Germinal center (tissue), 1 donor: ENCODE measurements around the gene GNLY.
A peak's percentile ranks its signal among the peaks of the same experiment; 100 is the strongest.

Source experiments
- DNase-seq: peaks from one replicate; pipeline ENCODE4 v3.0.0; 2012; ENCODE audit warnings: mixed read lengths, low spot score

Gene GNLY

DNA sequence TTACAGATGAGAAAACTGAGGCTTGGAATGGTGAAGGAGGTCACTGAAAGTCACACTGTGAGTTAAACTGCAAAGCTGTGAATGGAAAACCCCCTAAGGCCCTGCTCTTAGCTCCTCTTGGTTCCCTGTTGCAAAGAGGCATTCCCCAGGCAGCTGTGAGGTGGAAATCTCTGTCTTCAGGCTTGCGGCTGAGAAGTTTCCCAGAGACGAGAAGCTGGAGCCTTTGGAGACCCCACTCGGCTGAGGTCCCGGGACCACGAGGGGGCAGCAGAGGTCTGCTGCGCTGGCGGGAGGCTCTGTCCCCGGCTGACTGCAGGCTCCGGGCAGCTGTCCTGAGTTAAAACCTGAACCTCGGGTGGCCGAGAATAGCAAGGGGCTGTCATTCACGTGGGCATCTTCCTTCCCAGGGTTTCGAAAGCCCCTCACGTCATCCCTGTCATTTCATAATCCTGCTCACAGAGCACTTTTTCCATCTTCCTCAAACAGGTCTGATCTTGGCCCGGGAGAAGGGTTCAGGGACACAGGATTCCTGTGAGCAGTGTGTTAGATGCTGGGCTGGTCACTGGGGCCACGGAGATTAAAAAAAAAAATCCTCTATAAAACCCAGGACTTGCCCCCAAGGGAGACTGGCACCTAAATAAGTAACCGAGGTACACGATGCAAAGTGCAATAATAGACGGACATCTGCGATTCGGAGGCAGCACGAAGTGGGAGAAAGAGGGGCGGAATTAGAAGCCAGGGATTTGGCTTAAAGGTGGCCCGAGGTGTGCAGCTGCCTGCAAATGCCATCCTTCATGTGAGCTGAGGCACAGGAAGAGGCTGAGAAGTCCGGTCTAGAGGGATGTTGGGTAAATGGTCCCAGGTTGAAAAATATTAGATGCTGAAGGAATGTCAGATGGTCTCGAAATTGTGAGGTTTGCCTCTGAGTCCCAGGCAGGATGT, 35.0 kb downstream of the GNLY start:
- peak; percentile 82 for DNase-seq

DNA sequence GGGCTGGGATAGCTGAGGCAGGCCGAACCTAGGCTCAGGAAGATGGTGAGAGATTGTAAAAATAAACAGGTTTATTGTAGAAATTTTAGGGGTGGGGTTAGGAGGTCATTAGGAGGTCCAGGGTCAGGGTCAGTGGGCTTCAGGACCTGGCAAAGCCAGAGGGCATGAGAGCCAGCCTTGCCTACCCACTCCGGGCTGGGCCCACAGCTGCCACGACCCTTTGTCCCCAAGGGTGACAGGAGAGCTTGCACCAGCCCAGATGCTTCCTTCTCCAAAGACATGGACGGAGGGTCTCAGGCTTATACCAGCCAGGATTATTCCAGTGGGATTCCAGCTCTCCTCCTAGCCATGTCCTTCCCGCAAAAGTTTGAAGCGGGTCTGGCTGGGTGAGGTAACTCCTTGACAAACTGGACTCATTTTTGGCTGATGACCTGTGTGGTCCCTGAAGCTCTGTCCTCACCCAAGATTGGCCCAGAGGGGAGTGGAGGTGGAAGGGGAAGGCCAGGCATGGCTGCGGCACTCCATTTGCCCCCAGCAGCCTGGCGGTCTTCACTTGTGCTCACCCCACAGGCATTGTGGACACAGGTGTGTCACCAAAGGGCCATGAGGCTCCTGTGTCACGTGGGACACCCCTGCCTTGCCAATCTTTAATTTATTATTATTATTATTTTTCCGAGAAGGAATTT, 35.8 kb downstream of the GNLY start:
- no peak for DNase-seq

DNA sequence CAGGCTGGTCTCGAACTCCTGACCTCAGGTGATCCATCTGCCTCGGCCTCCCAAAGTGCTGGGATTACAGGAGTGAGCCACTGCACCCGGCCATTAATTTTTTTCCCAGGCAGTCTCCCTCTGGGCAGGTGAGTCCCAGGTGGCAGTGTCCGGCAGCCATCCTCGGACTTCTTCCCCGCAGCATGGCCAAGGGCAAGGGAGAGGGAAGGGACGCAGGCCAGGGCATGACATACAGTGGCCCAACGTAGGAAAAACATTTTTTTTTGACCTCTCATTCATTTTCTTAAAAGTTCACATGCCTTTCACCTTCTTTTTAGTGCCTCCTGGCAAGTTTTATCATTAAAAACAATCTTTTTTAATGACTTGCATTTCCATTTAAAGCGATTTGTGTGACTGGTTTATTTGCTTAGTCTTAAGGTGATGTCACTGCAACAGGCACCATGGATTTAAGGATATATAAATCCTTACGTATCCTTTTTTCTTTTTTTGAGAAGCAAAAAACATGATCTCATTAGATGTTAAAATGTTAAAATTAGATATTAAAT, 36.6 kb downstream of the GNLY start:
- no peak for DNase-seq

DNA sequence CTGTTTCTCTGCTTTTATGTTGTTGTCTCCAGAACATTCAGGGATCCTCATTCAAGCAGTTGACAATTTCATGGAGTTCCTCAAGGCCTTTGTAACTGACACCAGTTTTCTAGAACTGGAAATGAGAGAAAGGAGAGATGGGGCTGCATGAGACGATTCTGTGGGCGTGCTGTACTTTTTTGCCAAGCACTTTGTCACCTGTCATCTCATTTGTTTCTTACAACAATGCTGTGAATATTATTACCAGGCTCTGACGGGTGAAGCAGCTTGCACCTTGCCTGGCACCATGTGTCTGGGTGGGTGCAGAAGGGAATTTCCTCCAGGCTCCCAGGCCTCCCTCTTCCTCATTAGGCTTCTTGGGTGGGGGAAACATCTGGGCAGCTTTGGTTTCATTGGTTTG, 37.4 kb downstream of the GNLY start:
- DNase-seq: no peak

DNA sequence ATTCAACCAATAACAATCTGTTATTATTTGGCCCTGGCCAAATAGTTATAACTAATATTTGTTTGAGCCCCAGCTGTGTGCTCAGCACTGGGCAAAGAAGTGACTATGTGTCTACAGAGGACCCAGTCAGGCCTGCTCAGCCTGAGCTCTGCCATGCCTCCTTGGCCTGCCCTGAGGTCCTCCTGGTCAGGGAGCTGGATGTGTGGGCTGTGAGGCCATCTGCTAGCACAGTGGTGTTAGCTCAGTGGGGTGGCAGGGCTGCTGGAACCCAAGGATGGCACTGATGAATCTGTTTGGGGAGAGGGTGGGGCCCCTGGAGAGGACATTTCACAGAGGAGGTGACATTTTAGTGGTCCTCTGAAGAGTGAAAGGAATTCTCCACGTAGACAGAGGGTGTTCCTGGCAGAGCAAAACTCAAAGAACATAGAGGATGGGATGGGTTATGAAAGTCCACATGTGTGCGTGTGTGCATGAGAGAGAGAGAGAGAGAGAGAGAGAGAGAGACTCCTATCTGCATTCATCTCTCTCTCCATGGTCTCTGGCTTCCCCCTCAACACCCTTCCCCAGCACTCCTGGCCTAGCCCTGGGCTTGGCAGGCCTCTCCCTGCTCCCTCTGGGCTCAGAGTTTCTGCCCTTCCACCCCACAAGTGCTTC, 38.4 kb downstream of the GNLY start:
- no peak for DNase-seq

DNA sequence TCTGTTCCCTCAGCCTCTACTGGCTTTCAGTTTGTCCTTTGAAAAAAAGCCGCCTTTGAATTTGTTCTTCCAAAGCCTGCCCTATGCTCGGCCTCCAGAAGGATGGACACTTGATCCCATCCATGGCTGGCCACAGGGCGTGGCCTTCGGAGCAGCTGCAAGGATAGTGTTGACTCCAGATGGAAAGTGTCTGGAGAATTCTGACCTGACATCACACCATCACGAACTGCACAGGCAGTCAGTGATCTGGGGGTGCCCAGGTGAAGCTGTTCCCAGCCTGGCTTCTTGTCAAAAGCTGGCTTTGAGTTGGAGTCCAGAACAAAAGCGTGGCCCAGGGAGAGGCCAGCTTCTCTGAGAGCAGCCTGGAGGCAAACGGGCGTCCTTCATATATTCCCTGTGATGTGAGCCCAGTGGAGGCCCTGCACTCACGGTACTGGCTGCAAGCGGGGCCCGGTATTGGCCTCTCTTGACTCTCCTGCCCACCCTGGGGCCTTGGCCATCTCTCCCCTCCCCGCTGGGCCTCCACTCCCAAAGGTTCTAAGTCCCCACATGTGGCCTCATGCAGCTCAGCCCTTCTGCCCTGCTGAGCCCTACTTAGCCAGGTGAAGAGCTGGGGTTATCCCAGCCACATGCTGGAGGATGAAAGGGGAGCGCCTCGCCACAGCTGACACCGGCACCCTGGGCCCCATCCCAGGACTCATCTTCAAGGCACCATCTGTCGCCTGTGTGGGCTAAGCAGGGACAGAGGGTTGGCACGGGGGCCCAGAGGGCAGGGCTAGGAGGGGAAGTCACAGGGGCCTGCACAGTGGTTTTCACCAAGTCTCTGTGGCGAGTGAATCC, 39.2 kb downstream of the GNLY start:
- DNase-seq: no peak

DNA sequence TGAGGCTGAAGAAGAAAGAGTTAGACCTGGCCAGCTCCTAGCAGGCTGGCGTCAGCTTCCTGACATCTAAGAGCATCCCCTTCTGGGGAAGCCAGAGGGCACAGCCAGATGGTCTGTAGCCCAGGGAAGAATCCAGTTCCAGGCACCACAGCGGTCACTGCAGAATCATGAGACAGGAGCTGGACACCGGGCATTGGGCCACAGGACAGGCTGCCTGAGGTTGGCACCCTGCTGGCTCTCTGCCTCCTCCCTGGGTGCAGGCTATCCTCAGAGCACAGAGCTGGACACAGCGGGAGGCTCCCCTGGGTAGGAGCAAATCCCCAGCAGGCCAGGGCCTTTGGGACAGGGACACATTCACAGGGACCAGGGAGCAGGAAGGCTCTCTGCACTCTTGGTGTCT, 39.9 kb downstream of the GNLY start:
- no peak for DNase-seq

DNA sequence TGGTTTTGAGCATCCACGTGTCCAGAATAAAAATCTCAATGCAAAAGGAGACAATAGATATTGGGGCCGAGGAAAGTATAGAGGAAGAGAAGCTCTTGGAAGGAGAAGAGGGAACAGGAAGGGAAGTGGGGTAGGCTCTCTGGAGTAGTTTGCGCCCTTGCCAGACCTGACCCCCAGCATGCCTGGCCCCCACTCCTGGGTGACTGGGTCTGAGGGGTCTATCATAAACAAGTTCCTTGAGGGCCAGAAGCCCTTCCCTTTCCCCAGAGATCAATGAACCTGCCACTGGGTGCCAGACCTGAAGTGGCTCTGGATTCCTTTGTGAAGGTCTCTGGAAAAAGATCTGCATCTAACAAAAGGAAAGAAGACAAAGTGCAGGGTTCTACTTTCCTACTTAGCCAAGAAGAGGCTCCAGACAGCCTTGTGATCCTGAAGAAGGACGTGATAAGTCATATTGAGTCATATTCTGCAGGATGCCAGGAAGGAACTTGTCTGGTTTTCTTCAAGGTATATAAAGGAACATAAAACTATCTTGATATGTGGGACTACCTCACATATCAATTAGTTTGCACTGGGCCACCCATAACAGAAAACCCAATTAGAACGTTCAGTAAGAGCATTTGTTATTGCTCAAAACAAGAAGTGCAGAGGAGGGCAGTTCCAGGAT, 40.9 kb downstream of the GNLY start:
- DNase-seq: no peak

DNA sequence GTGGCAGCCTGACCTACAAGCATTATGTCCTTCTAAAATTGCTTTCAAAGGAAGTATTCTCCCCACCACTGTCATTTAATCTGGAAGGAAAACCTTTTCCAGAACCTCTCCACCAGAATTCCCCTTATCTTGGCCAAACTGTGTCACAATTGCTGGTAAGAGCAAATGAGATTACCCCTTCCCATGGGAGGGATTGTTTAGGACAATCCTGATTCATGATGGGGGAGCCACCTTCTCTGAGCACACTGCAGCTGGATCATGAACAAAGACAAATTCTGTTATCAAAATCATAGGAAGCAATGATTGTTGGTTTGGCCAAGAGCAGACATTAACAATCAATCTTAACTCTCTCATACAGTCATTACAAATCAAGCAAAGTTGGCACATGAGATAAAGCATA, 41.5 kb downstream of the GNLY start:
- DNase-seq: no peak

DNA sequence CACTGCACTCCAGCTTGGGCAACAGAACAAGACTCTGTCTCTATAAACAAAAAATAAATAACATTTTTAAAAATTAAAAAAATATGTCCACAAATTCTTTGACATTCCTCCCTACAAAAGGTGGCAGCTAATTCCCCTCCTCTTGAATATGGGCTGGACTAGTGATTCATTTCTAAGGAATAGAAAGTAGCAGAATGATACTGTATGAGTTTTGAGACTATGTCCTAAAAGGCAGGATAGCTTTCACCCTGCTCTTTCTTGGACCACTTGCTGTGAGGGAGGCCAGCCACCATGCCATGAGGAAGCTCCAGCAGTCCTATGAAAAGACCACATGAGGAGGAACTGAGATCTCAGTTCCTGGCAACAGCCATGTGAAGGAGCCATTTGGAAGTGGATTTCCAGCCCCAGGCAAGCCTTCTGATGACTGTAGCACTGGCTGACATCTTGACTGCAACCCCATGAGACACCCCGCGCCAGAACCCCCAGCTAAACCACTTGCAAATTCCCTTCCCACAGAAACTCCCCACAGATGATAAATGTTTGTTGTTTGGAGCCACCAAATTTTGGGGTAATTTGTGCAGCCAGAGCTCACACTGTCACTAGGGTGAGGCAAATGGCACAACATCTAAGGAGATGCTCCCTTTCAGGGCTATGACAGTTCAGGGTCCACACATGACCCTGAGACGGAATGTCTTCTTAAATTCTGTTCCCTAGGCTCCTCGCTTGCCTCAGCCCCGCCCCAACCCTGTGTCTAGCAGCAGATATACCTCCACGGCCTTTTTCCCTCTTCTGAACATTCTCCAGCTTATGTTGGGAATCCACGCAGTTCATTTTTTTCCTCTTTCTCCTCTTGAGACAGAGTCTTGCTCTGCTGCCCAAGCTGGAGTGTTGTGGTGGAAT, 42.5 kb downstream of the GNLY start:
- no peak for DNase-seq

DNA sequence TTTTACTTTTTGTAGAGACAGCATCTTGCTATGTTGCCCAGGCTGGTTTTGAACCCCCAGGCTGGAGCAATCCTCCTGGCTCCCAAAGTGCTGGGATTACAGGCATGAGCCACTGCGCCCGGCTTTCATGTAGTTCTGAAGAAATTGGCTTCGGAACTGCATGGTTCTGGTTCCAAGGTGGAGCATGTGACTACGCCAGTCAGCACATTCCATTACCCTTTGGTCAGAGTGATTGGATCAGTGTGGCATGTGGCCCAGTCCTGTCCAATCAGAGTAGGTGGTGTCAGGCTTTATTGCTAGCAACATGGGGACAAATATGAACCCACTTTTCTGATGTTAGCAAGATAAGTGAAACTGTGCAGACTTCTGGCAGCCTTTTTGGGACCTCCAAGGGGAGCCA, 43.3 kb downstream of the GNLY start:
- no peak for DNase-seq

DNA sequence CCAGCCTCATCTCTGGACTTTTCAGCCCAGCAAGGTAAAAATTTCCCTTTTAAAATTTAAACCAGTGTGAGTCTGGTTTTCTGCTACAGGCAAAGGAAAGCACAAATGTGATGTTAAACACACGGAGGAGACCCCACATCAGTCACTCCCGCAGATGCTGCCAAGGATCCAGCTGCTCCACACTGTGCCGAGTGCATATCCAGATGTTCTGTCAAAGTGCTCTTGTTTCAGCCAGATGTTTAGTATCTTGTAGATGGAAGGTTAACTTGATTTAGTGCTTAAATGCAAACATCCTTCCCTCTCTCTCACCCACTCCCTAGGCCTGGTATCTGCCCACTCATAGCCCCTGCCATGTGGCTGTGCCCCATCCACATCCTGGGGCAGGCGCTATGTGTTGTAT, 43.8 kb downstream of the GNLY start:
- no peak for DNase-seq

DNA sequence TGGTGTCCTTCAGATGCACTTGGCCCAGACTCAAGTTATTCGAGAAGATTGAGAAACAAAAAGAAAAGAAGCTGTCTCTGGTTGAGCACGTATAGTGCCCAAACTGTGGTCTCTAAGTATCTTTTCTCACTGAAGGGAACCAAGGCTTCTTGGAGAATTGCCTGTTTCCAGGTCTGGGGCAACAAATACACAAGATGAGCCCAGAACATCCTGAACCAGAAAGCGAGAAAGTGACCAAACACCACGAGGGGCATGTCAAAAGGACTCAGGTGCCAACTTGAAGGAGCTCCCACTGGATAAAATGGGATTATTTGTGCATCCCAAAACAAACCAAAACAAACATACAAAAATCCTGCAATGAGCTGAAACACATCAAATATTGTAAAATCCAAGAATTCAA, 46.0 kb downstream of the GNLY start:
- DNase-seq: no peak

DNA sequence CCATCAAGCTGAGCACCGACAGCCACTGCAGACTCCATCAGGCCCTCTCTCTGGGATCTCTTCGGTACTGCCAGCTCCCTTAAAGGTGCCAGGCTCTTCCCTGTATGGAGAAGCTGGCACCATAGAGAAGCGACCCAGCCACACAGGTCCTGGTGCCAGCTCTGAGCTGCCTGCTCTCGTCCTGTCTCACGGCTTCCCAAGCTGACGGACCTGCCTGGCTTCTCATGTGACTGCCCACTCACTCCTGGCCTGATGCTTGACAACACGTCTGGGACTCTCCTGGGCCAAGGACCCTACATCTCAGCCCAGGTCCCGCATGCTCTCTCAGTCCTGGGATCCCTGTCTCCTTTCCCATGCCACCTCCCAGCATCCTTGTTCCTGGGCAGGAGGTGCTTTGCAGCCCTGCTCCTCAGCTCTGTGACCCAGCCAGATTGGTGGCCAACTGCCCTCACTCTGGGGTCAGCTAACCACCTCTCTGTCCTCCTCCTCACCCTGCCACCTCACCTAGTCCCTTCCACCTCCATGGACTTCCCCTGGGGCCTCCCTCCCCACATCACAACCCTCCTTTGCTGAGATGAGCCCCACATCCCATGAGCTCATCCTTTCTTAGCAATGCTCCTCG, 47.2 kb downstream of the GNLY start:
- no peak for DNase-seq

DNA sequence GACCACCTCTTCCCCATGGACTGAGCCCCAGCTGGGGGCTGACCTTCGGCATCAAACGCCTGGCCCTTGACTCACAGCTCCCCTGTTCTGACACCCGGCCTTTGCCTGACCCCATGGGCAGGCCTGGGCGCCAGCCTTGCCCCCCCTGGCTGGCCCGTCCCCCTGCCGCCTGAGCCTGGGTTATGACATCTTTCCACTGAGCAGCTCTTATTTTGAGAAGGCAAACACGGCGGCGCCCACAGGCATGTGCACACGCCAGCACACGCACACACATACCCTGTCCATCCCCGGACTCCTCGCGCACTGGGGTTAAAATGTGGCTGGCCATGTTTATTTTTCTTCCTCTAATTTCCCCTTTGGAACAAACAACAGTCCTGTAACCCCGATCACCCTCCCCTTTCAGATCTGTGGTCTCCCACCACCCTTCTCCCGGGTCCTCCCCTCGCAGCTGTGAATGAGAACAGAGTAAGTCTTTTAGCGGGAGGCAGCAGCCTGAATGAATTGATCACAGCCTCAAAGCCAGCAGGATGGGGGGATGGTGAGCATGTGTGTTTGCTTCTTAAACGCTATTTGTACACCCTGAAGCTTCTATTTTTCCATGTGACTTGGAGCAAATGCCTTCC, 47.8 kb downstream of the GNLY start:
- DNase-seq: no peak

DNA sequence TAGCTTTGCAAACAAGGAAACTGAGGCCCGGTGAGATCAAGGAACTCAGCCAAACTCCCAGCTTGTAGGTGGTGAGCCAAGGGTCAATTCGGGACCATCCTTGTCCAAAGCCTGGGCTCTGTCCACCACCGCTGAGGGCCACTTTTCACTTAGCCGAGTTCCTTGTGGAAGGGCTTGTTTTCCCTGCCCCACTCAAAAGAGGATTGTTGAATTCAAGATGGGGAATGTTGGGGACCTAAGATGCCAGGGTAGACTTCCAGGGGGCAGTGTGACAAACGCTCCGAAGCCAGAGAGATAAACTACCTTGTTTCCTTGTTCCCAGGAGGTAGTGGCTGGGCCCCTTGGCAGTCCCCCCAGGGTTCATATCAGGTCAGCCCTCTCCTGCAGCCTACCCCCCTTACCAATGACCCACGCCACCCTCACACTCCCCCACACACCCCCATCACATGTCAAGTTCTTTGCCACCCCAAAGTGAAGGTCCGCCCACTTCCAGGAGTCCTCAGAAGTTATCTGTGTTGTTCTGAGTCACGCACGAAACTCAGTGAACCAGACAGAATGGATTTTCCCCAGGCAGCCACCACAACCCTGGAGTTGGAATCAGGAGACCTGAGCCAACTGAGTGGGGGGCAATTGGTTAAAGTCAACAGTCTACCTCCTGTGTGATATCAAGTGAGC, 49.3 kb downstream of the GNLY start:
- no peak for DNase-seq

DNA sequence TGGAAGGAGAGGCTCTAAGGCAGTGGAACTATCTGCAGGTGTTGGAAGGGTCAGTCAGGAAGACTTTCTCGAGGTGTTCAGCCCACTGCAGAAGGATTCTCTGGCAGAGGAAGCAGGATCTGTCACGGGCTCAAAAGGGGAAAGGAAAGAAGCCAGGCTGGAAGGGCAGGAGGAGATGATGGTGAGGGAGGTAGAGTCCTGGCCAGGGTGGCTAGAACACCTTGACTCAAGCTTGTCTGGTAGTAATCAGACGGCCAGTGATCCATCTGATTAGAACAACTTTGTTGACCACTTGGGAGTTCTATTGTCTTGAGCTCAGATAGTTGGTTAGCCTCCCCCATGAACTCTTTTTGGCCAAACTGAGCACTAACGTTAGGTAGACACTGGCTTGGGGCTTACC, 49.9 kb downstream of the GNLY start:
- no peak for DNase-seq

DNA sequence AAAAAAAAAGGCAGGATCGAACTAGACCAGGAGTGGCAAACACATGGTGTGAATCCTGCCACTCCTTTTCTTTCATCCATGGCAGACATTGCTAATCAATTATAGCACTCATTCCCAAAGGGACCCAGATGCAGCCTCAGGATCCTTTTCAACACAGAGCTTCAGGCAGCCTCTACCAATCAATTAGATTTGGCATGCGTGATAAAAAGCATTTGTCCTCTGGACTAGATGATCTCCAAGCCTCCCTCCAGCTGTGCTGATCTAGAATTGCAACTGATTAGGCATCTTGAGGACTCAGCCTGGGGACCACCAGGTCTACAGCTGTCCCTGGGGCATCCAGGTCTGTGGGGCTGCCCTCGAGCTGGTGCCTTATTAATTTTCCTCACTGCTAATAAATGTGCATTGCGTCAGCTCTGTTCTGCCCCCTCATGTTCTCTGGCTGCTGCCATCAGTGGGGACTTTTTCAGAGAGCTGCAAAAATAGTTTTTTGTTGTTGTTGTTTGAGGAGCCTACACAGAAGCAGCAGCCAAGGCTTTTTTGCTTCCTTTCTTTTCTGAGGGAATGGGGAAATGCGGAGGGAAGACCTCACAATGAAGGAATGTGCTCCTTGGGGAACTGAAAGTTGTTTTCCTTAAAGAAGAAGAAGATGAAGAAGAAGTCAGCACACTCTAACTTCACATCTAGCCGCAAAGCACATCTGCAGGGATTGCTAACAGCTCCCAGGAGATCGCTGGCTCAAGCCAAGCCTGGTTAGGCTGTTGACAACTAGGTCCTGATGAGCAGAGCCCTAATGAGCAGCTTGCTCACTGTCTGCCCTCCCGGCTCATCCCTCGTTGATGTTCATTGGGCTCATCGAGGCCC, 50.8 kb downstream of the GNLY start:
- DNase-seq: no peak
